Panc1 (cell line): Measurements from ENCODE around the gene FXYD7.

Experiments
- POLR2AphosphoS5 ChIP-seq: IDR thresholded peaks from 2 replicates; pipeline ENCODE4 v1.6.1; 2012; ENCODE audit warnings: mild to moderate bottlenecking, low read depth, low read length, moderate library complexity
- REST ChIP-seq, 2 experiments: IDR thresholded peaks; 2 replicates each; pipeline ENCODE4 v1.6.1; 2011 to 2012; ENCODE audit warnings: low read depth in 2 of 2, control low read depth in 1 of 2, low read length in 1 of 2, mild to moderate bottlenecking in 1 of 2, moderate library complexity in 1 of 2; ENCODE audit not compliant: insufficient read depth in 1 of 2
- SIN3A ChIP-seq: IDR thresholded peaks from 2 replicates; pipeline ENCODE4 v1.6.1; 2012; ENCODE audit warnings: low read depth, mild to moderate bottlenecking, low read length, moderate library complexity, borderline replicate concordance; ENCODE audit not compliant: insufficient read depth
- TF ChIP-seq, protein P1 (sequence below): fragments of 450-650 bp; IDR thresholded peaks from 2 replicates; pipeline ENCODE4 v1.5.1; 2017; ENCODE audit warnings: mild to moderate bottlenecking

GRCh38 chr19:35114353-35115176 lies 28.5 kb upstream of the FXYD7 start:
- TF ChIP-seq, protein P1, sequence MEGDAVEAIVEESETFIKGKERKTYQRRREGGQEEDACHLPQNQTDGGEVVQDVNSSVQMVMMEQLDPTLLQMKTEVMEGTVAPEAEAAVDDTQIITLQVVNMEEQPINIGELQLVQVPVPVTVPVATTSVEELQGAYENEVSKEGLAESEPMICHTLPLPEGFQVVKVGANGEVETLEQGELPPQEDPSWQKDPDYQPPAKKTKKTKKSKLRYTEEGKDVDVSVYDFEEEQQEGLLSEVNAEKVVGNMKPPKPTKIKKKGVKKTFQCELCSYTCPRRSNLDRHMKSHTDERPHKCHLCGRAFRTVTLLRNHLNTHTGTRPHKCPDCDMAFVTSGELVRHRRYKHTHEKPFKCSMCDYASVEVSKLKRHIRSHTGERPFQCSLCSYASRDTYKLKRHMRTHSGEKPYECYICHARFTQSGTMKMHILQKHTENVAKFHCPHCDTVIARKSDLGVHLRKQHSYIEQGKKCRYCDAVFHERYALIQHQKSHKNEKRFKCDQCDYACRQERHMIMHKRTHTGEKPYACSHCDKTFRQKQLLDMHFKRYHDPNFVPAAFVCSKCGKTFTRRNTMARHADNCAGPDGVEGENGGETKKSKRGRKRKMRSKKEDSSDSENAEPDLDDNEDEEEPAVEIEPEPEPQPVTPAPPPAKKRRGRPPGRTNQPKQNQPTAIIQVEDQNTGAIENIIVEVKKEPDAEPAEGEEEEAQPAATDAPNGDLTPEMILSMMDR: peak; percentile 100
- TF ChIP-seq SIN3A (no peak), POLR2AphosphoS5 (no peak), REST (IDR thresholded peaks at IDR 0.05; ENCODE audit: insufficient read depth in 1 of 2, low read depth in 2 of 2, low read length in 1 of 2) (no peak)
